ENCODE measurements around the gene ITGA5. TPM values are rescaled to one million over a fixed set of nuclear protein-coding genes. Genes with fewer than 3 reads are reported as not detected.

The ITGA5 gene
- total RNA-seq, 1 experiment from 2014 or later = 154 TPM

DNA sequence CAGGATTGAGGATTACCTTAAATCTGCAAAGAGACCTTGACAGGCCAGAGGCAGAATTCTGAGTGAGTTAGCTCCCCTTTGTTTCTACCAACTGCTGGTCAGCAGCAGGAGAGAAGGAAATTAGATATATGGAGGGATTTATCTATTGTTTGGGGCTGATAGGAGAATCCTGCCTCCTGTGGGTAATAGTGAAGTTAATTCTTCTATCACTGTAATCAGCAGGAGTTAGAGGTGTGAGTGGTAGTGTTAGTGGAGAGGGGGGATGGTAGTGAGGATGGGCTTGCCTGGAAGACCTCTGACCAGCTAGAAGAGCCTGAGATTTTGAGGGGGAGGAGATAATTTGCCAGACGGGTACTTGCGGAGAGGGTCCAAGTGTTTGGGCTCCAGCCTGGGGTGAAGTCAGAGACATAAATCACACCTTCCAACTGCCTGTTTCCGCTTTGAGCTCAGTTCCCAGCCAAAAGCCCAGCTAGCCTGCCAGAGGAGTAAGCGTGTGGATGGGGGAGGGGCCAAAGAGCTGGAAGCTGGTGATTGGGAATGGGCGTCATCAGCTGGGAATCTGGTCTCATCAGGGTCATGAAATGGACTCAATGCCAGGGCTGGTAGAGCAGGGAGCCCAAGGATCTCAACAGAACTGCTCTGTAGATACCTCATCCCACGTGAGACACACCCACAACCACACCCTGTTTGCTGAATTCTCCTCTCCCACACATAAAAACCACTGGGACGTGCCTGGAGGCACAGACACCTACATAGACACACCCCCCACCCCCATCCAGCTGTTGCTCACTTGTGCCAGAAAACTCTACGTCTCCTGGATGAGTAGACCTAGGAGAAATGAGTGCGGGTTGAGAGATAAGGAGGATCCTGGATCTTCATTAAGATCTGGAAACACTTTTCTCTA, 13.1 kb upstream of the ITGA5 start:
- DNase-seq (ENCODE audit: low read depth) = peak; percentile 88

DNA sequence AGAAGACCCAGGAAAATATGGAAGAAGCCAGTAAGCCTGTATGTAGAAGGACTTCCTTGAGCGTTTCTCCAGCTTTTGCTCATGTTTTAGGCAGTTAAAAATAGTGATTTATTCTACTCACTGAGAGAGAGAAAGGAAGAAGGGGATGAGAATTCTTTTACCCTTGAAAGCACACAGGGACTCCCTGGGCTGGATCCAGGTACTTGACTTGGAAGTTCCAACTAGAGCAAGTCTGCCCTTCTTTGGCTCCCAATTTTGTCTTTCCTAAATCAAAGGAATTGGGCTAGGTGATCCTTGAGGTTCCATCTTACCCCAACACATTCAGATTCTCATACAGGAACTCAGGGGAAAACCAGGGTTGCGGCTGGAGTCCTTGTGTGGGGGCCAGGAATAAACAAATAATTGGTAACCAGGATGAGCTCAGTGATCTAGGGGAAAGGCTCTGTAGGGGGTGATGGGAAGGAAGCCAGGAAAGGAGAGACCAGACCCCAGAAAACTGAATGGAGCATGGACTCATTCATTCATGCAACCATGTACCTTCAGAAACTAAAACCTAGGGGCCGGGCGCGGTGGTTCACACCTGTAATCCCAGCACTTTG, 11.5 kb upstream of the ITGA5 start:
- no peak for DNase-seq (ENCODE audit: low read depth)

DNA sequence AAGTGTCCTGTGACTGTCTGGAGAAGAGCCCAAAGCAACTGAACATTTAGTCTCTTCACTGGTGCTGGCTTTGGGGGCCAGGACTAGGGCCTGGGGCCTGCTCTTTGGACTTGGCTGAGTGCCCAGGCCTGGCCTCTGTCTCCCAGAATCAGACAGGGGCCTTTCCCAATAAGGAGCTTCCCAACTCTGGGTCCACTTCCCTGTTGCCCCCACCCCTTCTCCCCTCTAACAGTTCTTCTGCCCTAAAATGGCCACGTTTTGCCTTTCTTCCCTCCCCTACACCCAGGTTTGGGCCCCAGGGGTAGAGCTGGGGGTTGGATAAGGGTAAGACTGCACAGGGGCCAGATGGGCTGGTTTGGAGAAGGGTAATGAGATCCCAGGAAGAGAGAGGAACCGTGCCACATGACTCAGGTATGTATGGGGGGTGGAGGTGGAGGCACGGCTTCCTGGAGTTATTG, 10.0 kb upstream of the ITGA5 start:
- DNase-seq (ENCODE audit: low read depth) = no peak

DNA sequence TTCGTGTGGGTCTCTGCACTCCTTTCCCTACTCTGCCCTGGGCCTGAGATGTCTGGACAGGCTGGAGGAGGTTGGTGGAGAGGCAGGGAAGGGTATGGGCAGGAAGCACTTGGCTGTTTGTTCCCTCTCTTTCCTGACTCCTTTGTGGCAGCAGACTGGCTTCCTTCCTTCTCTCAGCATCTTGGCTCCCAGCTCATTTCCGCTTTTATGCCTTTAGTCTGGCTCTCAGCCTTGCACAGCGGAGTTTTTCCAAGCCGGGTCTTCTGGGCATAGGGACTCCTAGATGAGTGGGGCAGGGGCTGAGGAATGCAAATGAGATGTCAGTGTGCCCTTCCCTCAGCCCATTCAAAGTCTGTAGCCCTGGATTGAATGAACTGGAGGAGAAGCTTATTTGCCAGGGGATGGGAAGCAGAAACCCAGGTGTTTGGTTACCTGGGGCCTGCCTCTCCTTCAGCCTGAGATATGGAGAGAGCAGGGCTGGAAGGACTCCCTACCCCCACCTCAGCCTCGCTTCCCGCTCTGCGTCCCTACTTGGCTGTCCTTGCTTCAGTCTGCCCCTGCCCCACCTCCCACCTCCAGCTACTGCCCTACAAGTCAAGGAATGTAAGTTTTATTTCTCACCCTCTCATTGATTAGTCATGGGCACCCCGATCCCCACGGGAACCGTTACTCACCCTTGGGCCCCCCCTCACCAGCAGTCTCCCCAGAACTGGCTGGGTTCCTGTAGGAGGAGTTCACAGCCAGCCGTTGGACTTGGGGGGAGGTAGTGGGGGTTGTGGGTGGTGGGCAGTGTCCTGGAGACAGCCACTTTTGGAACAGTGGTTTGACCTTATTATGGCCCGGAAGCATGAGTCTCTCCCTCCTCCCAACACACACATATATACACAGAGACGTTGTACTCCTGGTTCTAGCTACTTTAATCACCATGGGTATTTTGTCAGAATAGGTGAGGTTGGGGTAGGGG, 9.3 kb upstream of the ITGA5 start:
- peak; percentile 79 for DNase-seq (ENCODE audit: low read depth)

DNA sequence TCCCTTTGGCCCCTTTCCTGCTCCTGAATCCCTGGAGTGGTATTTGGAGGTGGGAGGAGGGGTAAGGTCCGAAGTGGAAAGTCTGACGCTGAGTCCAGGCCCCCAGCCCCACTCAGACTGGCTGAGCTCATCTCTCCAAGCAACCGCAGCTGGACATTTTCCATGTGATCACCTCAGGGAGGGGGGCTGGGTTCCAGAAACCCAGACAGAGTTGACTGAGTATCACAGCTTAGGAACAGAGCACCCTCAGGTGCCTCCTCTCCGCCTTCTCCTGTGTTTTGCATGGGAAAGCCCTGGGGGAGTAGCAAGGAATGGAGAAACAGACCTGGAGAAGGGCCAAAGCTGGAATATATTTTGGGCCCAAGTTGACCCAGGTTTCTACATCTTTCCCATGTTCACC, 8.0 kb upstream of the ITGA5 start:
- DNase-seq (ENCODE audit: low read depth) = no peak

DNA sequence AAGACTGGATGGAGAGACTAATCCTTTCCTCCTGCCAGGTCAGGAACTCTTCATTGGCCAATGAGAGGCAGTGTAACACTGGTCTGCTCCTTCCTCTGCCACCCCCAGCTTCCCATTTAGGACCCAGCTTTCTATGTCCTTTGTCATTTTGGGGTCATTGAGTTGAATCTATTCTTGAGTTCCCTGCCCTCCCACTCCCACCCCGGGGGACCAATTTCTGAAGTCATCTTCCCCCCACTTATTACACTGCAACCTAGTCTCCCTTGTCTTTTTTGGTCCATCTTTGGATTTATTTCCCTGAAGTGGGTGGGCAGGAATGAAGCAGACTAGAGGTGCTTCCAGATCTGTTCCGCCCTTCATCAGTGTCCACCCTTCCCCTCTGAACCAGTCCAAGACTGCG, 7.6 kb upstream of the ITGA5 start:
- no peak for DNase-seq (ENCODE audit: low read depth)

DNA sequence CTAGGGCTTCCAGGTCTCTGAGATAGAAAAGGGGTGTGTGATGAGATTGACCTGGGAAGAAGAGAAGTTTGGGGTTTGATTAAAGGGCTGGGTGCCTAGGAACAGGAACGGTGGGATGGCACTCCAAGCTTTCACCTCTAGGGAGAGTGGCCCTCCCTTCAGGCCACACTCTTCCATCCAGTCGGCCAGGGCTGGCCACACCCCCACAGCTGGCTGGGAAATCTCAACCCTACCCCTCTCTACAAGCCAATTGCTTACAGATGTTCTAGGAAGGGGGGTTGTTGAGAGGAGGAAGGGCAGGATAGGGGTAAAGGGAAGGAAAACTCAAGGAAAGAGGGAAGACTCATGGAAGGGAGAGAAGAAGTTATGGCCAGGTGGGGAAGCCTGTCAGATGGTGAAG, 6.6 kb upstream of the ITGA5 start:
- DNase-seq (ENCODE audit: low read depth) = peak; percentile 36

DNA sequence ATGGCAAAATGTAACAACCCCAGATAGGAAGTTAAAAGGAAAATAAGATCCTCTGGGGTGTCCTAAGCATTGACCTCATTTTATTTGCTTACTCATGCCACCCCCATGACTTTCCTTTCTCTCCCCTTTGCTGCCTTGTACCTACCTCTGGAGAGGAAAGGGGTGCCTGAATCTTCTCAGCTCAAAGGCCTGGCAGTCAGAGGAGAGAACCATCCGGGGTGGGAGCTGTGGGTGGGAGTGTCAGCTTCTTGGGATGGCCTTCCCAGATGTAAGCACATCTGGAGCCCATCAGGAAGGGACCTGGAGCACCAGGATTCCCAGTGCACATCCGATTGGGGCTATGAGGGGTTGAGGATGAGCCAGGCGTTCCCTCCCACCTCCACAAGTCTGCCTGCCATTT, 5.2 kb upstream of the ITGA5 start:
- DNase-seq (ENCODE audit: low read depth) = no peak

DNA sequence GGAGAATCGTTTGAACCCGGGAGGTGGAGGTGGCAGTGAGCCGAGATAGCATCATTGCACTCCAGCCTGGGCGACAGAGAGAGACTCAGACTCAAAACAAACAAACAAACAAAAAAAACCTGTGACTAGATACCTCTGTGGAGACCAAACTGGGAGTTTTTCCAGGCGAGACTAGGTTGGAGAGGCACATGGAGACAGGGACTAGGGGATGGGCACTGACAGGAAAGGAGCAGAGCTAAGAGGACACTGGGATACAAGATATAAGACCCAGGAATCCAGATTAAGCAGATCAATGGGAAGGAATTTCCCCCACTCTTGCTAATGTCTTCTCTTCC, 4.7 kb upstream of the ITGA5 start:
- no peak for DNase-seq (ENCODE audit: low read depth)

DNA sequence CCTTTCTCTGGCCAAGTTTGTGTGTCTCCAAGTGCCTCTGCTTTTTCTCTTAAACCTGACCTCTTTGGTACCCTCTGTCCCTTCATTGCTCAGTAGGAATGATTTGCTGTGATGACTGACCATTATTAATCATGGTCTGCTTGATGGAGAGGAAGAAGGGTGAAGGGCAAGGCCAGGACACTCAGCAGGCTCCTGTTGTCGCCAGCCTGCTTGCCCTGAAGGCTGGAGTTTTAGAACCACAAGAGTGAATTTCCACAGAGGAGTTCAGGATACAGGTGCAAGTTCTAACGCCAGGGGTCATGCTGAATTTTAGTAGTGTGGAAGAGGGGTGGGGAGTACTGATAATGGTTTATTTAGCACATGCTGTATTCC, 2.8 kb upstream of the ITGA5 start:
- DNase-seq (ENCODE audit: low read depth) = peak; percentile 48

DNA sequence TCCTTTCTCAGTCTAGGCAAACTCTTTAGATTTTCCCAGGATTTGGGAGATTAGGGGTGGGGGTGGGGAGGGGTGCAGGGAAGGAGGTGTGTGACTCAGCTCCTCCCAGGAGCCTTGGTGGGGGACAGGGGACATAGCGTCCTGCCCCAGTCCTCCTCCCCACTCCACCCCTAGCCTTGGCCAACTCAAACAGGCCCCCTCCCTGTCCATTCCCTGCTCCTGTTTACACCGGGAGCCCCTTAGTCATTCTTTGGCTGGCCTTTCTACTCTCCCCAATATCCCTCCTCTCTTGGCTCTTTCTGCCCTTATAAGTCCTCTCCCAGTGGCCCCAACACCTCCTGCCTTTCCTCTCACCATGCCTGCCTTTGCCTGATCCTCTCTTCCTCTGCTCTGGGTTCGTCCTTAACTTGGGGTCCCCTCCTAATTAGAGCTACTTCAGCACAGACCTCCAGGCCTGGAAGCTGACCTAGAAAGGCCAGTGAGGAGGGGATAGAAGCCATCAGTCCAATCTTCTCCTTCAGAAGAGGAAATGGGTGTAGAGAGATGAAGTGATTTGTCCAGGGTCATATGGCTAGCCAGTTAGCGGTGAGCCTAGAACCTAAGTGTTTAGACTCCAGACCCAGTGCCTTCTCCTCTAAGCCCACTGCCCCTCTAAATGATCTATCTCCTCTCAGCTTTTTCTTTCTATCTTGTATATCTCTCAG, 2.3 kb upstream of the ITGA5 start:
- DNase-seq (ENCODE audit: low read depth) = peak; percentile 73

DNA sequence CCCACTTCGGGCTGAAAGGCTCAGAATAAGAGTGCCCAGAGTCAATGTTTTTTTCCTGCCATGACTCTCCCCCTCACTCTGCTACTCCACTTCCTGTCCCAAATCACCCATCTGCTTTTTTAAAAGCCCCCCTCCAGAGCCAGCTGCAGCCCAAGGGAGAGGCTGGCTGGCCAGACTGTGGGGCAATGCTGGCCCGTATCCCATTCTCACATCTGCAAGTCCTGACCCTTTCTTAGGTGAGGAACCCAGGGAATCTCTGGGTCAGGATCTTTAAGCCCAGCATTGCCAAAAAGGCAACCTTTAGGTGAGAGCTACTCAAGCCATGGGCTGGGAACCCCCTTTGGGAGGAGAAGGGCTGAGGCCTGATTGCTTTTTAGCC, 1.7 kb upstream of the ITGA5 start:
- peak; percentile 71 for DNase-seq (ENCODE audit: low read depth)

DNA sequence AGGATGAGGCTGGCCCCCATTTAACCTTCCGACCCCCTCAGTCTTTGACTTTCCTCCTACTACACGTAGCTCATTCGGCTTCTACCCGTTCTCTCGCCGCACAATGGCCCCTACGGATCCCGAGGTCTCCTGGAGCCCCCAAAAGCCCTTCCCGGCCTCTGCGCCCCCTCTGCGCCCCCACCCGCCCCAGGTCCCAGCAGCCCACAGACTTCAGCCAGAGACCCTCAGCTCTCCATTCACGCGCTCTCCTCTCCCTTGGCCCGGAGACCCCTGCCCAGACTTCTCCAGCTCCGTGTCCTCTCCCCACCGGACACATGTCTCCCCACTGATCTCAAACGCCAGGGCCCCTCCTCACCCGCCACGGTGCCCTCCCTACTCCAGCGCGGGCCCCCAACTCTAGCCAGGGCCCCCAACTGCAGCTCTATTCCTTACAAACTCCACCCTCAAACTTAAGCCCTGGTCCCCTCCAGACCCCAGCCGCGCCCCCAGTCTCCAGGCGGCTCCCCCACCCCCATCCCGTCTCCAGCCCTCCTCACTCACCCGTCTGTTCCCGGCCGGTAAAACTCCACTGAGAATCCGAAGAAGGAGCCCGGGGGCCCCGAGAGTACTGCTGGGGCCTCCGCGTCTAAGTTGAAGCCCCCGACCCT, 502 bp downstream of the ITGA5 start:
- DNase-seq (ENCODE audit: low read depth) = no peak

DNA sequence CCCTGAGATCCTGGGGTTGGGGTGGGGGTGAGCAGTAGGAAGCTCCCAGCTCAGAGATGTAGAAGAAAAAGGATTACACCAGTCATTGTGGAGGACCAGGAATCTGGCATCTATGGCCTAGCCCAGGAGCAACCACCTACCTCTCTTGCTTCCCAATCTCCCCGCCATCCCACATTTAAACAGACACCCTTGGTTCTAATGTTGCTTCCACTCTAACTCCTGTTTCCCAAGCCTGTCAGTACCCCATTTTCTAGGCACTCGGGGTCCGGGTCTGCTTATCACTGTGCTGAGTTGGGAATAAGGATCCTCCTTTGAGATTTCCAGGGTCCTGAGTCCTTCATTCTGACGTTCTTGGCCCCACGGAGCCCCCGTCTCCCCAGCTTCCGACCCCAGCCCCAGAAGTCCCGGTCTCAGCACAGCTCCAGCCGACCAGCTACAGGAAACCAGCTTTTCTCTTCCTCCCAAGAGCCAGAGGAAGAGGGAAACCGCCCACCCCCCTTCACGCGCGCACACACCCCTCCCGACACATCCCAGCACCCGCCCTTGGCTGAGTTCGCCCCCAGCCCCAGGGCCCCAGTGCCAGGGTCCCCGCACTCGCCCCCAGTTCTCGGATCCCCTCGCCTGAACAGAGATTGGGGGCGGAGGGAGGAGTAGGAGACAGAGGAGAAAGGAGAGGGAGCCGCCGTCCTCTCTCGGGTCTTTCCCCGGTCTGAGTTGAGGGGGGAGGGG, 1.2 kb downstream of the ITGA5 start:
- no peak for DNase-seq (ENCODE audit: low read depth)

DNA sequence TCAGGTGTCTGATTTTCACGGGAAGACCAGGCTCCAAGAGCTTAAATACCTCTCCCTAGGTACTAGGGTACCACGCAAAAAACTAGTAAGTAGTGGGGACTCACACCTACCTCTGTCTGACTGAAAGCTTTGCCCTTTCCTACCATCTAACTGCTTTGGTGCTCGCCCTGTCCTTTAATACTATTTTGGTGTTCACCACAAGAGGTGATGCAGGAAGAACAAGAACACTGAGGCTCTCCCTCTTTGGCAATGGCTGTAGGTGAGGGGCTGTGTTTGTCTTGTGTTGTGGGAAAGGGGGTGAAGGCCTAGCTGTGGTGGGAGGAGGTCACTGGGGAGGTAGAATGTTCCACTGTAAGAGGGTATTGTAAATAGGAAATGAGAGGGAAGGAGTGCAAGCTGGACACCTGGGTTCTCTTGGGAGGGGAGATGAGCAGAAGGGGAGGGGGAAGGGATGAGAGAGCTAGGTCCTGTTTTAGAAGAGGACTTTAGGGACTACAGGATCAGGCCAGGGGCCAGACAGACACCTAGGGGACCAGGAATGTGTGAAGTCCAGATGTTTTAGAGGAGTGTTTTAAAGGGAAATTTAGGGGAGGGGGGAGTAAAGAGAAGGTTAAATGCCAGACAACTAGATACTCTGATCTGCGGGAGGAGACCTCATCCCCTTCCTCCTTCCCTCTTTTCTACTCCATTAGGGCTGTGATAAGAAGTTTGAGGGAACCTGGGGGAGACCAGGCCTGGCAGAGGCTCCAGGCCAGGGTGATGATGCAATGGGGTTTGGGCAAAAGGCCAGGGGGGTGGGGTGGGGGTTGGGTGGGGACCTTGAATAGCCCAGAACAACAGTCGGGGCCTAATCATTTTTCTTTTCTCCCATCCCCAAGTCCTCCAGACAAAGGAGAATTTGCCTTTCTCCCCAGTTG, 2.1 kb downstream of the ITGA5 start:
- DNase-seq (ENCODE audit: low read depth) = no peak

DNA sequence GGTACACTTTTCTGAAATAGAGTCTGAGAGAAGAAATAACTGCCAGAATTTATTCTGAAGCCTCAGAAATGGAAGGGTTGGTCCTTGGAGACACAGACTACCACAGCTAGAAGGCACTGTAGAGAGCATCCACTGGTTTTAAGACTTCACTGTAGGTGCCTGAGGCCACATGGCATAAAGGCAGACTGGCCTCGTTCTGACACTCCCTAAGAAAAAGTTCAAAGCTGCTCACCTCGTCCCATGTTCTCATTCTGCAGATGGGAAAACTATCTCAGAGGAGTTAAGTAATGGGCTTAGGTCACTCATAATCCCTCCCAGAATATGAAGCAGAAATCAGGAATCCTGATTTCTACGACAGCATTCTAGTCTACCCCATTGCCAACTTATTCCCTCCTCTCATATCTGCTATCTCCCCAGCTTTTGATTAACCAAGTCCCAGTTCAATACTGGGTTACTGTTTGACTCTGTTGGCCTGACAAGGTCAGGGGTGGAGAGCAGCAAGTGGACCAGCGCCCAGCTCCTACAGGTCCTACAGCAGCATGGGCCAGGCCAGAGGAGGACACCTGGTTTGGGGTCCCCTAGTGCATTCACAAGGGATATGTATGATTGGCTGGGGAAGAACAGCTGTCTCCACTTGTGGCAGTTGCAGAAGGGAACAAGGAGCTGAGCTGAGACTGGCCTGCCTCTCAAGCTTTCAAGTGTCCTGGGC, 3.7 kb downstream of the ITGA5 start:
- no peak for DNase-seq (ENCODE audit: low read depth)

DNA sequence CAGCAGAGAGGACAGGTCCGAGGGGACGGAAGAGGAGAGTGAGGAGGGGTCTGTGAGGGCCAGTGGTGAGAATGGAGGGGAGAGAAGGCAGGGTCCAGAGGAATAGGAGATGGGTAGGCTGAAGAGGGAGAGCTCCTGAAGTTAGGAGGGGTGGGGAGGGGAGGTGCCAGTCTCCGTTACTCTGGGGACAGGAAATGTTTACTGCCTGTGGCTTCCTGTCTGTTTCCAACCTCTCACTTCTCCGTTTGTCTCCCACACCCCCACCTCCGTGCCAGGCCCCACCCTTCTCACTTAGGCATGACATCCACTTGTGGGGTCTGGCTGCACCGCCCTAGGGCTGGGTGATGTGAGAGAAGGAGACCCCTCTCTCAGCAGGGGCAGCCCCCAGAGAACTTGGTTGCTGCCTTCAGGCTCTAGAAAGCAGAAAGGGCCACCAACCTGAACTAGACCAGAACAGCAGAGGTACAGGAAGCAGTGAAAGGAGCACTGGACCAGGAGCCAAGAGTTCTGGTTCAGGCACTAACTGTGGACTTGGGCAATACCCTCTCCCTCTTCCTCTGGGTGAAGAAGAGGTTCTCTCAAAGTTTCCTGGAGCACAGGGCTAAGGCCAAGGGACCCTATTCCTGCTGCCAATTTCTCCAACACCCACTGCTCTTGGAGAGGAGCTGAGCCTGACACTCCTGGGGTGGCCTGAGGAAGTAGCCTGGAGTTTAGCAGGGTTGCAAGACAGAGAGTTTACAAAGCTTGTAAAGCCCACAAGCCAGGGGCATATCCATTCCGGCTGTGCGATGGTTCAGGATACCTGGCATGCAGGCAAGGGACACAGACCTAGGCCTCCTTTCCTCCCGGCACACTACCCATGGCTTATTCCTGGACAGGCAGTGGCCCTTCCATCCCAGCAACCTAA, 5.5 kb downstream of the ITGA5 start:
- DNase-seq (ENCODE audit: low read depth) = peak; percentile 62

DNA sequence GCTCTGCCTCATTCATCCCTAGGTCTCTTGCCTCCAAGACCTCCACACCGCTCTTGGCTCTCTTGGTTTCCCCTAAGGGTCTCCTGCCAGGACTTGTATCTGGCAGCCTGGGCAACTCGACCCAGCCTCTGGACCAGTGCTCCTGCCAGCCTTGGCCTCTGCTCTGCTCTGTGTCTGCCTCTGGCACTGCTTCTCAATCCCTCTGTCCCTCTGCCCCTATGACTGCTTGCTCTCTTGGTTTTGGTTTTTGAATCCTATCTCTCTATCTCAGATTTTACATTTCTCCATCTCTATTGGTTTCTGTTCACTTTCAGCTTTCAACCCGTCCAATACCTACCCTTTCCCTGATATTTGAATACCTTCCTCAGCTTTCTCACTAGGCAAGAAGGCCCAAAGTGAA, 6.3 kb downstream of the ITGA5 start:
- no peak for DNase-seq (ENCODE audit: low read depth)

Measured in RPMI7951 (cell line).